Neuron (in vitro differentiated cells): ENCODE measurements around the gene ZNF831.
A peak's percentile ranks its signal among the peaks of the same experiment; 100 is the strongest.

Source experiments
- H2AFZ ChIP-seq: one replicate; pipeline ENCODE4 v1.6.1; 2013; ENCODE audit warnings: low read depth, mild to moderate bottlenecking, inconsistent platforms, low read length, moderate library complexity
- H3K27me3 ChIP-seq: one replicate; pipeline ENCODE4 v1.6.1; 2013; ENCODE audit warnings: low read length; ENCODE audit not compliant: insufficient read depth
- H3K36me3 ChIP-seq: one replicate; pipeline ENCODE4 v1.6.1; 2013; ENCODE audit warnings: low read length; ENCODE audit not compliant: insufficient read depth
- H3K4me1 ChIP-seq: one replicate; pipeline ENCODE4 v1.6.1; 2013; ENCODE audit warnings: low read length; ENCODE audit not compliant: insufficient read depth
- H3K4me3 ChIP-seq: 2 replicates; pipeline ENCODE4 v1.5.1; 2013; ENCODE audit warnings: mild to moderate bottlenecking, low read length, moderate library complexity
- H3K9me3 ChIP-seq: one replicate; pipeline ENCODE4 v1.6.1; 2013; ENCODE audit warnings: low read length

ZNF831 gene

GRCh38 chr20:59221049-59221706 is 57.6 kb downstream of the ZNF831 start:
- H2AFZ ChIP-seq, result no peak overlapping the region

DNA sequence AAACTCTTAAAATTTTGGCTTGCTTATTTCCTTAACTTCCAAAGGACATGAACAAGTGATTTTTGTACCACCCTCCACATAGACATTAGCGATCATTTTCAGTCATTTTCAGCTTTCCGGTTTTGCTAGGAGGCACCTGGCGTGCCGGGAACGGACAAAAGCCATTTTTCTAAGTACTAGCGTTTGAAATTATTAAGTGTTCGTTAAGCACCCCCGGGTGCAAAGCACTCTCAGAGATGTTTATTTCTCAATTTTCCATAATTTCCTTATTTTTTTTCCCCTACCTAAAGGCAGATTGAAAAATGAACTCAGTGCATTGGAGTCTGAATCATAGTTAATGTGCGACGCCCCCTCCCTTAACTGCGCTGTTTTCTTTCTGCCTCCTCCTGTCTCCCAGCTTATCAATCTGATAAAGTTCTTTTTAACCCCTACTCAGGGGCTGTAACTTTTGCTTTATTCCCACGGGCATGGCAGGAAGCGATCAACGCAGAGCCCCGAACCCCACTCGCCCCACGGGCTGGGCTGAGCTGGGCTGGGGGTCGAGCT is 58.2 kb downstream of the ZNF831 start:
- H2AFZ ChIP-seq, result peak overlapping the region; percentile 51
- H3K4me3 ChIP-seq, result no peak overlapping the region
- H3K27me3 ChIP-seq, result peaks cover 19% of the 10 kb centered on the region
- no peaks in the 10 kb centered on the region for H3K36me3 ChIP-seq
- peaks cover 3% of the 10 kb centered on the region for H3K4me1 ChIP-seq
- H3K9me3 ChIP-seq, result no peaks in the 10 kb centered on the region

More at GRCh38 chr20:59221049-59221706, 57.6 kb downstream of the ZNF831 start:
- no peak overlapping the region for H3K4me3 ChIP-seq
- H3K4me1 ChIP-seq, result peaks cover 3% of the 10 kb centered on the region
- H3K36me3 ChIP-seq, result no peaks in the 10 kb centered on the region
- H3K27me3 ChIP-seq, result peaks cover 19% of the 10 kb centered on the region
- no peaks in the 10 kb centered on the region for H3K9me3 ChIP-seq

- Histone ChIP-seq H3K27me3 (peaks cover 19% of the 10 kb centered on the region), H2AFZ (peak overlapping the region; percentile 51), H3K4me3 (peak overlapping the region; percentile 38), H3K9me3 (no peaks in the 10 kb centered on the region), H3K4me1 (peaks cover 3% of the 10 kb centered on the region), H3K36me3 (no peaks in the 10 kb centered on the region)
Observed at GRCh38 chr20:59222253-59223181, 58.9 kb downstream of the ZNF831 start.

DNA sequence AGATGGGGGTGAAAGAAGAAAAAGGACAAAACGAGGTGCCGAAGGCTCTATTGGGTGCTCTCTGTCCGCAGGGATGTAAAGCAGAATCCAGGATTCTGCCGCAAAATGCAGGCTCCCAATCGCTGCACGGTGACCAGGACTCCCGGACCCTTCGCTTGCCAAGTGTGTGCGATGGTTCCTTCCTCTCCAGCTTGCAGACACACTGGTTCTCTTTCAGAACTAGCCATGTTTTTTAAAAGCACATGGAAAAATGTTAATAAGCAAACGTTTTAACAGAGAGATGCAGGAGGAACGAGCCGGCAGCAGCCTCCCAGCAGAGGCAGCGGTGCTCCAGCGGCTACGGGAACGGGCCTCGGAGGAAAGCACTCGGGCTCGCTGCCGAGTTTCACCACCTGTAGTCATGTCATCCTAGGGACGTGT is 59.6 kb downstream of the ZNF831 start:
- H3K4me1 ChIP-seq, result peaks cover 3% of the 10 kb centered on the region
- no peaks in the 10 kb centered on the region for H3K9me3 ChIP-seq
- no peak overlapping the region for H3K4me3 ChIP-seq
- peaks cover 19% of the 10 kb centered on the region for H3K27me3 ChIP-seq
- no peaks in the 10 kb centered on the region for H3K36me3 ChIP-seq
- H2AFZ ChIP-seq, result peak overlapping the region; percentile 51

DNA sequence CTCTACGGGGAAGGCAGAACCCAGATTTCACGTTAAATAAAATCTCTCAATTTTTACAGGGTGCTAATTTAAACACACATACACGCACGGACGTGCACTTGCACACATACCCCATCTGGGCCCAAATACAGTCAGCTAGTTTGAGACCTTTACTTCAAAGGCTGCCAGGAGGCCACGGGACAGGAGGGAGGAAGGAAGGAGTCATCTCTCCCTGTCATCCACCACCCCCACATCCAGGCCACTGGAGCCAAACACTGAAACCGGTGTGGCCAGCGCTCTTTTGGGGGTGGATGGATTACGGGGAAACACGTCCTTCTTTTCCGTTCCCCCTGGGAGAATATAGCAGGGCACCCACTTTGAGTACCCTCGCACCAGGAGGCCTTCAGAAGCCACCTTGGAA is 60.1 kb downstream of the ZNF831 start:
- Histone ChIP-seq H3K9me3 (no peaks in the 10 kb centered on the region), H3K36me3 (no peaks in the 10 kb centered on the region), H3K4me3 (no peak overlapping the region), H3K4me1 (peaks cover 3% of the 10 kb centered on the region), H2AFZ (no peak overlapping the region), H3K27me3 (peaks cover 19% of the 10 kb centered on the region)

- H3K27me3 ChIP-seq, result peaks cover 19% of the 10 kb centered on the region
- no peak overlapping the region for H3K4me3 ChIP-seq
- peaks cover 3% of the 10 kb centered on the region for H3K4me1 ChIP-seq
- H3K36me3 ChIP-seq, result no peaks in the 10 kb centered on the region
- no peak overlapping the region for H2AFZ ChIP-seq
- H3K9me3 ChIP-seq, result no peaks in the 10 kb centered on the region
Observed at GRCh38 chr20:59224236-59224635, 60.6 kb downstream of the ZNF831 start.

DNA sequence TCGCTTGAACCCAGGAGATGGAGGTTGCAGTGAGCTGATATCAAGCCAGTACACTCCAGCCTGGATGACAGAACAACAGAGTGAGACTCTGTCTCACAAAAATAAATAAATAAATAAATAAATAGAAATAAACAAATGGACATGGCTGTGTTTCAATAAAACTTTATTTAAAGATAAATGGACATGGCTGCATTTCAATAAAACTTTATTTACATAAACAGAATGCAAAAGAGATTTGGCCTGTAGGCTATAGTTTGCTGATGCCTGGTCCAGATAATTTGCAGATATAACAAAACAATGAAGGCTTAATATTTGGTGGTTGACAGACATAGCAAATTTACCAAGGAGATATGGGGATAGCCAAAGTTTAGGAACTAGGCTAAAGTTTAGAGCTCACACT is 66.8 kb downstream of the ZNF831 start:
- H2AFZ ChIP-seq, result no peak overlapping the region
- no peaks in the 10 kb centered on the region for H3K36me3 ChIP-seq
- H3K27me3 ChIP-seq, result peaks cover 15% of the 10 kb centered on the region
- H3K4me1 ChIP-seq, result no peaks in the 10 kb centered on the region
- no peaks in the 10 kb centered on the region for H3K9me3 ChIP-seq
- no peak overlapping the region for H3K4me3 ChIP-seq

DNA sequence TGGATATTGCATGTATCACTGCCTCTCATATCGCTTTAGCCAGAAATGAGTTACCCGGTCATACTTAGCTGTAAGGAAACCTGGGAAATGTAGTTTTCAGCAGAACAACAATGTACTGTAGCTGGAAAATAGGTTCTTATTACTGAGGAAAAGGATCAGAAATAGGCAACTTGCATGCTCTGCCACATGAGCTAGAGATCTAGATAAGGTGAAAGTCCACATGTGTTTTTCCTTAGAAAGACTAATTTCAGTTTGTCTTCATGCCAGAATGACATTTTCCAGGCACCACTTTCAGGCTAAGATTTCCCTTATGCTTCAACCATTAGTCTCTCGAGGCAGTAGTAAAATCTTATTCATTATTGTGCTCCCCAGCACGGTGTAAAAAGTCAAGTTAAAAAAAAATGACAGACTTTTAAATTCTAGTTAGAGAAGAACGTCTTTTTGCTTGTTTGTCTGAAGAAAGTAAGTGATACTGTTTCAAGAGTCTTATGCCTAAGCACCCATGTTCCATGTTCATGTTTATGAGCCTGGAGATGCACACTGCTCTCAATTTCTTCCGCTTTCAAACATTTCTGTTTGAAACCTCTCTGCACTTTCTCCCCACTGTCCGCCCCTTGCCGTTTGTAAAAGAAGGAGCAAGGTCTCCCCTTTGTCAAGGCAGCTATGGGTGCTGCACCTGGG is 67.6 kb downstream of the ZNF831 start:
- Histone ChIP-seq H3K9me3 (no peaks in the 10 kb centered on the region), H3K36me3 (no peaks in the 10 kb centered on the region), H3K4me3 (no peak overlapping the region), H3K4me1 (no peaks in the 10 kb centered on the region), H2AFZ (no peak overlapping the region), H3K27me3 (peaks cover 12% of the 10 kb centered on the region)

DNA sequence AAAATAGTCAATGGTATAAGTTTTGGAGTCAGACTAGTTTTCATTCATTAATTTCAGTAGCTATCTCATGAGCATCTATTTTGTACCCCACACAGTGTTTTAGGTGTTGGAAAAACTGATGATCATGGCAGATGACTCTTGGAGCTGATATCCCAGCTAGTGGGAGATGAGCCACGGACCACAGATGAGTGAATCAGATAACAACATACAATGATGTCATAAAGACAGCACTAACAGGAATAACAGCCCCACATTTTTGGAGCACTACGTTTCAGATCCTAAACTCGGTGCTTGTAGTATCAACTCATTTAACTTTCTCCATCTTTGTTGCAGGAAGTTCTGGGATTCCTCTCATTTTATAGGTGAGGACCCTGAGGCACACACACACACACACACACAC is 69.0 kb downstream of the ZNF831 start:
- Histone ChIP-seq H2AFZ (no peak overlapping the region), H3K27me3 (peaks cover 12% of the 10 kb centered on the region), H3K4me3 (no peak overlapping the region), H3K36me3 (no peaks in the 10 kb centered on the region), H3K9me3 (no peaks in the 10 kb centered on the region), H3K4me1 (no peaks in the 10 kb centered on the region)

DNA sequence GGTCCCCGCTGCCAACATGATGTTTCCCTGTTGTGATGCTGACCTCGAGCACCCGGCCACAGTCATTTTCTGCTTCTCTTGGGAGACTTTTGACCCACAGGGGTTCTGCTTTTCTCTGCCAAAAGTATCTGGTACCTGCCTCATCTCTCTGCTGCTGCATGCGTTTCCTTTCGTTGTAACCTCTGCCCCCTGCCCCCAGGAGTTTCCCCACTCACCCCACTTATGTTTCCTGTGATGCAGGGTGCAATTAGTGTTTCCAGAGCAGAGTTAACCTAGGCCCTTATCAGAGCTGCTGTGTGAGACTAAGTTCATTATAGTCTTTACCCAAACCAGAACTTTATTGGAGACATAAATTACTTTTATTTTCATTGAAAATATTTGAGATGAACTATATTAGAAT is 71.6 kb downstream of the ZNF831 start:
- no peaks in the 10 kb centered on the region for H3K36me3 ChIP-seq
- H3K27me3 ChIP-seq, result peaks cover 12% of the 10 kb centered on the region
- H2AFZ ChIP-seq, result no peak overlapping the region
- no peaks in the 10 kb centered on the region for H3K4me1 ChIP-seq
- H3K9me3 ChIP-seq, result no peaks in the 10 kb centered on the region
- no peak overlapping the region for H3K4me3 ChIP-seq

DNA sequence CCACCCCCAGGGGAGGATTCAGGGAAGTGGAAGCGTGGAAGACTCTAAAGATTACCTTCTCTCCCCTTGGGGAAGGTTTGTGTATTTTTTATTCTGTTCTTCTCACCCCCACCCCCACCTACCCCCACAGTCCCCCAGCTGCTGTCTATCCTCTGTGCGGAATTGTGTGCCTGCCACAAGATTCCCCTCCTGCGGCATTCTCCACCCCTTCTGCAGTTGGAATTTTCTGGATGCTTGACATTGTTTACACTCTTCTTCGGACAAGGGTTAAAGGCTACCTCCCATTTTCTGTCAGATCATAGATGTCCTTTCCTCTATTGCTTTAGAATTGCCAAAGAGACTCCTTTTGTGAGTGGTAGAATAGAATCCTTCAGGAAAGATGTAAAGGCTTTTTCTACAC is 76.4 kb downstream of the ZNF831 start:
- Histone ChIP-seq H3K9me3 (no peaks in the 10 kb centered on the region), H2AFZ (no peak overlapping the region), H3K36me3 (no peaks in the 10 kb centered on the region), H3K27me3 (peaks cover 4% of the 10 kb centered on the region), H3K4me3 (no peak overlapping the region), H3K4me1 (peaks cover under 1% of the 10 kb centered on the region)

DNA sequence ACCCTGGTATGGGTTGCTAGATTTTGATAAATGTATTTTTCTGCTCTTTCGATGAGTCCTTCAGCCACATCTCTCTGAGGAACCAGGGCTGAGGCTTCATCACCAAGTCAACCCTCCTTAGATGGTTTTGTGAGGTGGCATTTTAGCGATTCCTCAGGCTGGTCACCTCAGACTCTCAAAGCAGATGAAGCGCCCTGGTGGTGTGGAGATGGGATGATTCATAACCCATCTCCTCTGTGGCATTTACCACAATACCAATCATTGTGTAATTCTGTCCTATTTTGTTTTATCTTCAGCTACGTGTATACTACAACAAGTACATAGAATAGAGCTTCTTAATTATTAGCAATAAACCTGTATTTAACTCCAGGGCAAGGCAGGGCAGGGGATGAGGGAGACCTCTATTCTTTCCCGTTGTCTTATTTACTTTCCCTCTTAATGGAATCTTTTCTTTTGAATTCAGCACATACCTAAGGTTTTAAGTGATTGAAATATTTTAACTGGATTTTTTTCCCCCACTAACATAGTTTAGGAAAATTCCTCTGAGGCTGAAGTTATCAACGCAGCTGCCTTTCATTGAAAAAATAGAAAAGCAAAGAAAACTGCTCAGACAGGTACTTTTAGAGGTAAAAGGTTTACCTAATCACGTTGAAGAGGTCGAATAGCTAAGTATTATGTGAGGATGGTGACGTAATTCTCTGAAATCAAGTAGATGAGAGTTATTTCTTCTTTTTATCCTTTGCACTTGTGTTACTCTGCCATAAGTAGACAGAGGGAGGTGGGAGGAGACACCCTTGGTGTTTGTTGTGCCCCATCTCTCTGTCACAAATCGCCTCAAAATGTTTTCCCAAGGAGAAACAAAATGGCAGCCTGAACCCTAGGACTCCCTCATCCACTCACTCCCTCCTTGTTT is 79.3 kb downstream of the ZNF831 start:
- Histone ChIP-seq H3K9me3 (no peaks in the 10 kb centered on the region), H3K4me1 (peaks cover 4% of the 10 kb centered on the region), H2AFZ (no peak overlapping the region), H3K27me3 (peaks cover 15% of the 10 kb centered on the region), H3K36me3 (no peaks in the 10 kb centered on the region), H3K4me3 (no peak overlapping the region)
